Measurements from ENCODE around the gene IREB2.

The IREB2 gene

GRCh38 chr15:78536134-78536533 lies 98.1 kb downstream of the IREB2 start:
- H3K27ac ChIP-seq, result no peak overlapping the region
- H3K4me3 ChIP-seq, result no peak overlapping the region

GRCh38 chr15:78537266-78537905 lies 99.4 kb downstream of the IREB2 start:
- no peak overlapping the region for H3K27ac ChIP-seq
- no peak overlapping the region for H3K4me3 ChIP-seq

GRCh38 chr15:78538358-78538757 lies 100.3 kb downstream of the IREB2 start:
- no peak overlapping the region for H3K27ac ChIP-seq
- no peak overlapping the region for H3K4me3 ChIP-seq

- Histone ChIP-seq H3K27ac (peak overlapping the region; percentile 85 to 98 (median 93)), H3K4me3 (peak overlapping the region; percentile 59 to 97 (median 77))
Measured at GRCh38 chr15:78539464-78540140, 101.6 kb downstream of the IREB2 start.

- Histone ChIP-seq H3K27ac (peak within 1 kb of the TSS; percentile 85 to 98 (median 93)), H3K4me3 (peak within 1 kb of the TSS; percentile 59 to 97 (median 77))
Measured at GRCh38 chr15:78540141-78540870, 102.3 kb downstream of the IREB2 start, which contains the start of gene PSMA4. TSS of gene PSMA4 (plus strand) at chr15:78540444. CDS start at chr15:78541928, 1,484 bp downstream.

- peak overlapping the region; percentile 85 to 98 (median 93) for H3K27ac ChIP-seq
- peak overlapping the region; percentile 59 to 97 (median 77) for H3K4me3 ChIP-seq
Measured at GRCh38 chr15:78540871-78541743, 103.1 kb downstream of the IREB2 start.

GRCh38 chr15:78541744-78542034 lies 103.7 kb downstream of the IREB2 start:
- Histone ChIP-seq H3K4me3 (peak overlapping the region; percentile 59 to 97 (median 77)), H3K27ac (peak overlapping the region in 12 of 21 experiments; percentile 90 to 98 (median 94))

- Histone ChIP-seq H3K27ac (no peak overlapping the region), H3K4me3 (no peak overlapping the region)
Measured at GRCh38 chr15:78542647-78543046, 104.6 kb downstream of the IREB2 start.

GRCh38 chr15:78550194-78550593 lies 112.2 kb downstream of the IREB2 start:
- no peak overlapping the region for H3K27ac ChIP-seq
- H3K4me3 ChIP-seq, result no peak overlapping the region

GRCh38 chr15:78550815-78551214 lies 112.8 kb downstream of the IREB2 start:
- H3K27ac ChIP-seq, result no peak overlapping the region
- no peak overlapping the region for H3K4me3 ChIP-seq
